Stimulated activated CD4-positive, alpha-beta T cell treated with anti-CD3 and anti-CD28 coated beads, Interleukin-15, amount 100 ng/mL, for 1 hour (primary cell): Measurements from ENCODE around the gene CEP72.

Experiments used
- DNase-seq, 2 donors: peaks; one replicate each; pipeline ENCODE4 v3.0.0-alpha.2; 2020; ENCODE audit warnings: low read depth in 1 of 2, low spot score in 1 of 2

CEP72 gene

GRCh38 chr5:636951-637350, 24.8 kb downstream of the CEP72 start:
- no peak for DNase-seq

- no peak for DNase-seq
These were observed 25.7 kb downstream of the CEP72 start for GRCh38 chr5:637581-638450.

- DNase-seq, result no peak
These were observed 26.5 kb downstream of the CEP72 start for GRCh38 chr5:638501-639252.

GRCh38 chr5:639253-639530, 27.1 kb downstream of the CEP72 start:
- no peak for DNase-seq

- DNase-seq, result no peak
These were observed 27.6 kb downstream of the CEP72 start for GRCh38 chr5:639584-640213.

GRCh38 chr5:640461-641330, 28.6 kb downstream of the CEP72 start:
- no peak for DNase-seq

- DNase-seq, result no peak
These were observed 29.2 kb downstream of the CEP72 start for GRCh38 chr5:641331-641765.

- no peak for DNase-seq
These were observed 30.3 kb downstream of the CEP72 start for GRCh38 chr5:642481-642880.

- no peak for DNase-seq
These were observed 31.2 kb downstream of the CEP72 start for GRCh38 chr5:643351-643801.

GRCh38 chr5:643811-644271, 31.7 kb downstream of the CEP72 start:
- DNase-seq, result no peak

GRCh38 chr5:644509-644908, 32.4 kb downstream of the CEP72 start:
- no peak for DNase-seq

- DNase-seq, result no peak
These were observed 32.8 kb downstream of the CEP72 start for GRCh38 chr5:644971-645370.

- DNase-seq, result no peak
These were observed 33.3 kb downstream of the CEP72 start for GRCh38 chr5:645421-645820.

GRCh38 chr5:646396-647201, 34.5 kb downstream of the CEP72 start:
- DNase-seq, result no peak

- DNase-seq, result no peak
These were observed 35.2 kb downstream of the CEP72 start for GRCh38 chr5:647311-647710.

- no peak for DNase-seq
These were observed 35.6 kb downstream of the CEP72 start for GRCh38 chr5:647727-648126.

GRCh38 chr5:651296-652022, 39.3 kb downstream of the CEP72 start:
- no peak for DNase-seq

- DNase-seq, result no peak
These were observed 39.9 kb downstream of the CEP72 start for GRCh38 chr5:652023-652515.

GRCh38 chr5:652773-653350, 40.7 kb downstream of the CEP72 start:
- DNase-seq, result no peak
